ENCODE results near the gene PLSCR2.
"Not testable (repeated sequence)": the region's sequence is repeated elsewhere in the genome, so short reads cannot be mapped to it uniquely, and the experiment has no call there.

Gene PLSCR2, protein sequence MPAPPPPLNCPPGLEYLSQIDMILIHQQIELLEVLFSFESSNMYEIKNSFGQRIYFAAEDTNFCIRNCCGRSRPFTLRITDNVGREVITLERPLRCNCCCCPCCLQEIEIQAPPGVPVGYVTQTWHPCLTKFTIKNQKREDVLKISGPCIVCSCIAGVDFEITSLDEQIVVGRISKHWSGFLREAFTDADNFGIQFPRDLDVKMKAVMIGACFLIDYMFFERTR

DNA sequence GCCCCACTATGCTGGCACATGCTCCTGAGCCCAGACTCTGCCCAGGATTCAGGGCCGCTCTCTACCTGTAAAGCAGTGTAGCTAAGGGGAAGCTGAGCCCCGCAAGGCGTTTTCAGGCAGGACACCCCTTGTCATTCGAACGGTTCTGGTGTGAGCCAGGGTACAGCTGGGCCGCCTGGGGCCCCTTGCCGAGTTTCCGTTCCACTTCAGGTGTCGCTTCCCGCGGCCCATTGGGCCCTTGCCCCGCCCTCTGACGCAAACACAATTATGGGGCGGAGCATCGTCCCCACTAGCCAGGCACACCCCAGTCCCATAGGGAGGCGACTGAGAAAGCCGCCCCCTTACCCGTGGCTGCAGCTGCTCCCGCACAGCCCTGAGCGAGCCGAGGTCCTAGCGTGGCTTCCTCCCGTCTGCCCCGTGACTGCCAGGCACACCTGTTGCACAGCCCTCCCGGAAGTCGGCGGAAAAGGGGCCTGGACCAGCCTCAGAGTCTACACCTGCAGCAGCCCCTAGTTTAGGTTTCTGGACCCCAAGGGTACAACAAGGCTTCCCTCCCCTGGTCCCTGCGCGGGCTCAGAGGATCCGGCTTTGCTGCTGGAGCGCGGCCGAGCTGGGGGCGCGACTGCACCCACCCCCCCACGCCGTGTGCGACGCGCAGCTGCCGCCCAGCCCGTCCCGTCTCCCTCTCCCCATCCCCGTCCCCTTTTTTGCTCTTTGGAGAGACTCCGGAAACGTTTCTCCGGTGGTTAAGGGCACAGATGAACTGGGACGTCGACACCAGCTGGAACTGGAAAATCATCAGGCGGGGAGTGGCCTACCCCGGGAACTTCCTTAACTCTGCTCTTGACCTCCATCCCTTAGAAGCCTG is at the start of gene PLSCR2:
Gene PLSCR2, minus strand, starts transcription at position 412 of the 868 bp plus-strand sequence. CDS start 9,657 bp downstream, outside the sequence.
- peak; percentile 65 for DNase-seq

DNA sequence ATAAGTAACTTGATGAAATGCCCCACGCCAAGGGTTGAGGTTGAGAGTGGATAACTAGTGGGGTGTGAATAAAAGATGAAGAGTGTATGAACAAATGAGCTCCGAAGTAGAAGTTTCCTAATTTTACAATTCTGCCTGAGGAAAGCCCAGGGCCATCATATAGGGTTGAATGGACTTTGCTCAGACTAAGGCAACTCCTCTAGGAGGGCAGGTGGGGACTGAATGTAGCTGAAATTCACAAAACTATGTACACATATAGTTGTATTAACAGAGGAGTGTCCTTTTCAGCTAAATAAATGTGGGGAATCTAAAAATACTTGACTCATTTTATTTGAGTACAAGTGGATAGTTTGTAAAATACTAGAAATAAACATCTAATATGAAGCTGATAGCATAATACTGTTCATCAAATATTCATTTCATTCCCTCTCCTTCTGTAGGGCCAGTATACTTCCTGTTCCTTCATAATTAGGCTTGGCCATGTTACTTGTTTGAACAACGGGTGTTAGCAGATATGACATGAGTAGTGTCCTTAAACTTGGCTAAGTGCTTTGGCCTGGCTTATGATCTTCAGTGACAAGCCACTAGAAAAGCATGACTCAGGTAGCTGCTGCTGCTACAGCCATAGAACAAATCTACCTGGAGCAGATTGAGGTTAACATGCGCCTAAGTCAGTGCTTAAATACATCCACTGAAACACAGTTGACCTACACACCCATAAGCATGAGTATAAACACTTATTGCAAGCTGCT is 48.5 kb upstream of the PLSCR2 start:
- no peak for DNase-seq

DNA sequence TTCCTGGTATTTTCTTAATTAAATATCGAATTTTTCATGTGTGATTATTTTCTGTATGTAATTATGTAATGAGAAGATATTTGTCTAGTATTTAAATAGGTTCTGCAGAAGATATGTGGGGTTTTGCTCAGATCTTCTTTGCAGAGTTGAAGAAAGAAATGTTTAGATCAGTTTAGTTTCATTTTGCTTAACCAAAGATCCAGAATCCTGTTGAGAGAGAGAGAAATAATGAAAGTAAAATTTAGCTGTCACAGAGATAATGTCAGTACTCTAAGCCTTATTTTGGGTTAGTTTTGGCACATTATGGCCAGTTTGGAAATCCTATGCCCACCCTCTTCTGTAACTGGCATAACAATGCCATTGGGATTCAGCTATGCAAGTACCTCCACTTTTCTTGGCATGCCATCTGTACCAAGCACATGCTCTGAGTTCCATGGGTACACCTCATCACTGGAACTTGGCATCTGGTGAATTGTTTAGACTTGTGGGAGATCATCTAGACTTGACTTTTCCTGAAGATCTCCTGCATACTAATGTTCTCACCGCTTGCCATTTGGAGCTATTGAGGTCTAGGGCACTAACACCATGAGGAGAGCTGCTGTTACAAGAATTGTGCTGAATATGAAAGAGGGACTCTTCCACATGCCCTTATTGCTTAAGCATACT is 44.2 kb upstream of the PLSCR2 start:
- DNase-seq: no peak

DNA sequence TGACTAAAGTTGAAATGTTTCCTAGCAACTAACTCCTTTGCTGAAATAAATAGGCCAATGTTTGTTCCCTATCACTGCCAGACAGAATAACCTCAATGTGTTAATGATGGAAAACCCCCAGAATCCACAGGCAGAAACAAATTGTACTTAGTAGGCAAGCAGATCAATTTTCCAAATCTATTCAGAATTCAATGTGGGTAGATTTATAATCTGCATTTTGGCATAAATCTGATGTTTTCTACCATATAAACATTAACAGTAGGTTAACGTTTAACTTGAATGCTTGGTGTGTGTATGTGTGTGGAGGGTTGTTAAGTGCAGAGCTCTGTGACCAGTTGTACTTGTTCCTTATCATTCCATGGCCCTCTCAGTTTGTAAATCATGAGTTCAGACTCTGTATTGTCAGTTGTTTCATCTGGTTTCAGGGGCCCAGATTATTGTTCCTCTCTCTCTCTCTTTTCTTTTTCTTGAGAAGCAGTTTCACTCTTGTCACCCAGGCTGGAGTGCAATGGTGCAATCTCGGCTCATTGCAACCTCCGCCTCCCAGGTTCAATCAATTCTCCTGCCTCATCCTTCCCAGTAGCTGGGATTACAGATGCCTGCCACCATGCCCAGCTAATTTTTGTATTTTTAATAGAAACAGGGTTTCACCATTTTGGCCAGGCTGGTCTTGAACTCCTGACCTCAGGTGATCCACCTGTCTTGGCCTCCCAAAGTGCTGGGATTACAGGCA is 42.2 kb upstream of the PLSCR2 start:
- DNase-seq: no peak

DNA sequence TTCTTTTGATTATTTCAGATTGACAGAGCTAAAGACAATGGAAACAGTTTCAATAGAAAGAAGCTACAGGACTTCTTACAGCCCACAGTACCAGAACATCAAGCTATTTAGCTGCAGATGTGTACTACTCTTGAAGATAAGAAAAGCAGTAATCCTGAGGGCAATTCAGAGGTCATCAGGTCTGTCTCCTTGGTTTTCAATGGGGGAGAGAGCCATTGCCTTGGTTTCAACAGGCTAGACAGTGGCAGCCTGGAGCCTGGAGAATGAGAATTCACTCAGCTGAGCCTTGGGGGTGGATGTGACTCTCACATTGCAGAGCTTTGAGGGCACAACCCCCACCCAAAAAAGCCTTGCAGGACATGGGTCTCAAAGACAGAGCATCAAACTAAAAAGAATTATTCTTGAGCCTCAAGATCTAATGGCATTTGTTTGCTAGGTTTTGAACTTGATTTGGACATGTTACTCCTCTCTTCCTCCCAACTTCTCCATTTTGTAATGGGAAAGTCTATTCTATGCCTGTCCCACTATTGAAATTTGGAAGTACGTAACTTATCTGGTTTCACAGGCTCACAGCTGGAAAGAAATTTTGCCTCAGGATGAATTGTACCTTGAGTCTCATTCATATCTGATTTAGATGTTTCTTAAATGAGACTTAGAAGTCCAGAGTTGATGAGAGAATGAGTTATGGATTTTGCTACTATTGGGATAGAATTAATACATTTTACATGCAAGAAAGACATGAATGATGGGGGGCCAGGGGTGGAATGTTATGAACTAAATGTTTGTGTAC is 38.2 kb upstream of the PLSCR2 start:
- DNase-seq: no peak

DNA sequence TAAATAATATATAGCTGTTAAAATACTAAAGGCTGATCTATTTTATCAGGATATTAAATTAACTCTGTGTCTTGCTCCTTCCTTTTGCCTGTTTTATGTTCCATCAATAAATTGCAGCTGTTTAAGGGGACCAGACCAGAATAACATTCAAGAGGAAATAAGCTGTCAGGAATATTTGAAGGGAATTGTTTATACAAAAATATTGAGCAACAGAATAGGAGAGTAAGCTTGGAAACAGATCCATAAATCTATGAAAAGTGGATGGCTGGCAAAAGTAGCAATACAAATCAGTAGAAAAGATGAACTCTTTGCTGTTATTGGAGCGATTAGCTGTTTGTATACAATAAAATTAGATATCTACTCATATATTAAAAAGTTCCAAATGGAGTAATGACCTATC is 36.2 kb upstream of the PLSCR2 start:
- no peak for DNase-seq

DNA sequence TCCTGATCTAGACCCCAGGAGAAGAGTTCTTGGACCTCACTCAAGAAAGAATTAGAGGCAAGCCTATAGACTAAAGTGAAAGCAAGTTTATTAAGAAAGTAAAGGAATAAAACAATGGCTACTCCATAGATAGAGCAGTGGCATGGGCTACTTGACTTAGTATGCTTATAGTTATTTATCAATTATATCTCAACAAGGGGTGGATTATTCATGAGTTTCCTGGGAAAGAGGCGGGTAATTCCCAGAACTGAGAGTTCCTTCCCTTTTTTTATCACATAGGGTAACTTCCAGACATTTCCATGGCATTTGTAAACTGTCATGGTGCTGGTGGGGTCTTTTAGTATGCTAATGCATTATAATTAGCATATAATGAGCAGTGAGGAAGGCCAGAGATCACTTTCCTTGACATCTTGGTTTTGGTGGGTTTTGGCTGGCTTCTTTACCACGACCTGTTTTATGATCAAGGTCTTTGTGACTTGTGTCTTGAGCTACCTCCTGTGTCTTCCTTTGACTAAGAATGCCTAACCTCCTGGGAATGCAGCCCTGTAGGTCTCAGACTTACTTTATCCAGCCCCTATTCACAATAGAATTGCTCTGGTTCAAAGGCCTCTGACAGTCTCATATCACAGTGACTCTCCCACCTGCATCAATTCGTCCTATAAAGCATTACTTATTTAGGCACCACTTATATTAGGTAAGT is 35.3 kb upstream of the PLSCR2 start:
- no peak for DNase-seq

DNA sequence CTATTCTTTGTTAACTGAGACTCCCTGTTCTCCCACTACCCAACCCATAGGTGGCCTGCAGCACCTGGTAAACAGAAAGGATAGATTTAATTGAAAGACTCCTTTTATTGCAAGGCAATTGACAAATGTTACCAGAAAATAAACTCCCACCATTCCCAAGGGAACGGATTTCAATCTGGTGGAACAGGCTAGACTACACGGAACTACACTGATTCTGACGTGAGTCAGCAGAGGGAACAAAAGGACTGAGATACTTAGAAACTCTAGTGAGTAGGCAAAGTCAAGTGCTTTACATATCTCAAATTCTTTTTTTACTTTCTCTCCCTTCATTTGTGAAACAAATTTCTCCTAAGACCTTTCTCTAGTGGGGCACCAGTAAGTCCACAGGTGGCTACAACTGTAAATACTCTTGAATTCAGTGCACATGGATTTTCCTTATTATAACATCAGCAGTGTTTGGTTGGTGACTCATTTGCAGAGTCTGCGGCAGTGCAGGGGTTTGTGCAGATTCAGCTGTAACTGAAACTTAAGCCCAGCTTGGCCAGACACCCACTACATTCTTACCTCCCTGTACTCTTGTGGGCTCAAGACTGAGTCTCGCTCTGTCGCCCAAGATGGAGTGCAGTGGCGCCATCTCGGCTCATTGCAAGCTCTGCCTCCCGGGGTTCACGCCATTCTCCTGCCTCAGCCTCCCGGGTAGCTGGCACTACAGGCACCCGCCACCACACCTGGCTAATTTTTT is 34.3 kb upstream of the PLSCR2 start:
- no peak for DNase-seq

DNA sequence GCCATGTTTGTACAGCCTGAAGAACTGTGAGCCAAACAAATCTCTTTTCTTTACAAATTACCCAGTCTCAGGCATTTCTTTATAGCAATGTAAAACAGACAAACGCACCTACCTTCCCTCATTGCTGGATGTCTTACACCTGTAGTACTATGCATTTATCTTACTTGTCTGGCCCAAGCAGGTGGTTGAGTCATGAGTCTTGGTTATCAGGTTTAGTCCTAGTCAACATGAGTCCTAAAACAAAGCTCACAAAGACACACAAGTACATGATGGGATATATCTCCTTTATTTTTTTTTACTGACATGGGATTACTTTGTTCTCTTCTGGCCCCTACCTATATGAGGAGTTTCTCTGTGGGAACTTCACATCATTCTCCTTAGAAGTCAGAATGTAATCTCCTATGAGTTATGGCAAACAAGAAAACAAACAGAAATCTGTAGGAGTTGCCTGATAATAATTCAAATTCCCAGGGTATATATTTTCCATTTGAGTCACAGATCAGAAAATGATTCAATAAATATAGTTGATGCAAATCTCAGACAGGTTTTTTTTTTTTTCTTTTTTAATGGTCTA is 33.6 kb upstream of the PLSCR2 start:
- DNase-seq: no peak

DNA sequence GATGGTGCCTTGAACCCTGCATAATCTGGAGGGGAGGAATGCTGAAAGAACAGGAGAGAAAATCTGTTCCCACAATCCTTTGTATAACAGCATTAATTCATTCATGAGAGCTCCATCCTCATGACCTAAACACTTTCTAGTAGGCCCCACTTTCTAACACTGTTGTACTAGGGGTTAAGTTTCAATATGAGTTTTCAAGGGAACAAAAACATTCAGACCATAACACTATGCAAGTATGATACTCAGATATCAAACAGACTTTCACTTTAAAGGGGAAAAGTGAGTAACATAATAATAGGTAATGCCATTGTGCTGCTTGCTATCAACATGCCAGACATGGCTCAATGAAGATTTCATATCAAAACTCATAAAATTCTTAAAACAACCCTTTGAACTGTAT is 32.4 kb upstream of the PLSCR2 start:
- no peak for DNase-seq

DNA sequence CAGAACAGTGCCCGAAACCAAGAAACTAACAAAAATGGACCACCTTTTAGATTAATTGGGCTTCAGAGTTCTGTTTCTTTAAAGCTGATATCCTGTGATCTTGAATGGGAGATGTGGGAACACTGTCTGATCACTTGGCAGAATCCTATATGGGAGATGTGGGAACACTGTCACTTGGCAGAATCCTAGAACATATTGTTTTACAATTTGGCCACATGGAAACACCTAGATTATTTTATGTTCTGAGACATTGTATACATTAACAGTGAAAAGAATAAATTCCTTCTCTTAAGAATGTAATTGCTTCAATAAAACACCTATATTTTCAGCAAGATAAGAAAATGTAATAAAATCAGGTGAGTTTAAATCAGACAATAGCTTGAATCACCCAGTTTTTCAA is 30.3 kb upstream of the PLSCR2 start:
- DNase-seq: no peak

DNA sequence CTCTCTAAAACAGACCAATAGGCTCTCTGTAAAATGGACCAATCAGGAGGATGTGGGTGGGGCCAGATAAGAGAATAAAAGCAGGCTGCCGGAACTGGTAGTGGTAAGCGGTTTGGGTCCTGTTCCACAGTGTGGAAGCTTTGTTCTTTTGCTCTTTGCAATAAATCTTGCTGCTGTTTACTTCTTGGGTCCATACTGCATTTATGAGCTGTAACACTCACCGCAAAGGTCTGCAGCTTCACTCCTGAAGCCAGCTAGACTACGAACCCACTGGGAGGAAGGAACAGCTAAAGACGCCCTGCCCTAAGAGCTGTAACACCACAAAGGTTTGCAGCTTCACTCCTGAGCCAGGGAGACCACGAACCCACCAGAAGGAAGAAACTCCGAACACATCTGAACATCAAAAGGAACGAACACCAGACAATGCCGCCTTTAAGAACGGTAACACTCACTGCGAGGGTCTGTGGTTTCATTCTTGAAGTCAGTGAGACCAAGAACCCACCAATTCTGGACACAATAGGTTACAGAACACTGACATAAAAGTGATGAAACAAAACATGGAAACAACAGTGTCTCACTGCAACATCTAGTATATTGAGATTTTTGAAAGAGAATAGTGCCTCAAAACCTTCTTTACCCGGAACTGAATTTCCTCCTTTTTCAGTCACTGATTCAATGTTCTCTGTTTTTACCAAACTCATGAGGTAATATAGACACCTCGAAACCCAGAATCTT is 28.8 kb upstream of the PLSCR2 start:
- no peak for DNase-seq

DNA sequence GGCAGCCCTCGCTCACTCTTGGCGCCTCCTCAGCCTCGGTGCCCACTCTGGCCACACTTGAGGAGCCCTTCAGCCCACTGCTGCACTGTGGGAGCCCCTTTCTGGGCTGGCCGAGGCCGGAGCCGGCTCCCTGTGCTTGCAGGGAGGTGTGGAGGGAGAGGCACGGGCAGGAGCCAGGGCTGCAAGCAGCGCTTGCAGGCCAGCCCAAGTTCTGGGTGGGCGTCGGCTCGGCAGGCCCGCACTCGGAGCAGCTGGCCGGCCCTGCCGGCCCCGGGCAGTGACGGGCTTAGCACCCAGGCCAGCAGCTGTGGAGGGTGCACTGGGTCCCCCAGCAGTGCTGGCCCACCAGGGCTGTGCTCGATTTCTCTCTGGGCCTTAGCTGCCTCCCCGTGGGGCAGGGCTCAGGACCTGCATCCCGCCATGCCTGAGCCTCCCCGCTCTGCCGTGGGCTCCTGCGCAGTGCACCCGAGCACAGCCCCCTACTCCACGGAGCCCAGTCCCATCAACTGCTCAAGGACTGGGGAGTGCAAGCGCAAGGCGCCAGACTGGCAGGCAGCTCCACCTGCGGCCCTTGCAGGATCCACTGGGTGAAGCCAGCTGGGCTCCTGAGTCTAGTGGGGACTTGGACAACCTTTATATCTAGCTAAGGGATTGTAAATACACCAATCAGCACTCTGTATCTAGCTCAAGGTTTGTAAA is 27.9 kb upstream of the PLSCR2 start:
- DNase-seq: not testable (repeated sequence)

DNA sequence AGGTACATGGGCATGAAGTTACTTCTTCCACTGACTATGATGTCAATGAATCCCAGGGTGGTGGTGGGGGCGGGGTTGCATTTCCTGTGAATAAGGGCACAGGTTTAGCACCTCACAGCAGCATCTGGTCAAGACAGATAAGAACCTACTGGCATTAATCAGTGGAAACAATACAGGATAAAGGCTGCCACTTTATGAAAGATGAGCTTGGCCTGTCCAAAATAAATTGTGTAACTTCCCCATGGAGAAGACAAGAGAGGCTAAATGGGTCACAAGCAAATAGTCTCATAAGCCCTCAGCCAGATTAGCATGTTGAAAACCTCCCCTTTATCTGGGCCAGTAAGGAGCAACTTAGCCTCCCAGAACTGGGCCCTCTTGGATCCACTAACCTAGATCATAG is 27.4 kb upstream of the PLSCR2 start:
- DNase-seq: no peak

DNA sequence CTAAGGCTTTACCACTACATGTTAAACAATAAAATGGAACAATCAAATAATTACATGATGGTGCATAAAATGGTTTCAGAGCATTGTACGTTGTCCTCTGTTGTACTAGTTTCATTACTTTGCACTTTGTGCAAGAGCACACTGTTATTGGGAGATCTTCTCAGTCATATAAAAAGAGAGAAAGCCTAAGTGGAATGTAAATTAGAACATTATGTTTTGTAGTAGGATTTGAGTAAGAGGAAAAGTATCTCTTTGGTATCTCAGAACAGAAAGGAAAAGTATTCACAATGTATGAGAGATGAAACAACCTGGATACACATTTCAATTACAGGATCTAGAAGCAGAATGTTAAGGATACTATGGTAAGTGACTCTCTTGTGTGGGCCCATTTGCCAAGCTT is 26.9 kb upstream of the PLSCR2 start:
- no peak for DNase-seq

DNA sequence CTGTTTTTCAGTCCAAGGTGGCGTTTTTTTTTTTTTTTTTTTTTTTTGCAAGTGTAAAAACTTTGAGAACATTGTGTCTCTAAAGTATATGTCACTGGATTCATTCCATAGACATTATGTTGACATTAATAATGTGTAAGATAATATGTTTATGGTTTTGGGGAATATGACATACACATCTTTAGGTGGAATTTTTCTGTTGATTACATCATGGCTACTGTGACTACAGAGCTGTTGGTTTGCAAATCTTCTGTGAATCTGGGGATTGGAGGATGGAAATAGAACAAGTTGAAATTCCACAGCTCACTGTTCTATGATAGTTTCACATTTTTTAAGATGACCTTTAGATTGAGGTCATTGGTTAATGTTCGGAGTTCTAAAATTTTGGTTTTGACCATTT is 24.4 kb upstream of the PLSCR2 start:
- DNase-seq: no peak

DNA sequence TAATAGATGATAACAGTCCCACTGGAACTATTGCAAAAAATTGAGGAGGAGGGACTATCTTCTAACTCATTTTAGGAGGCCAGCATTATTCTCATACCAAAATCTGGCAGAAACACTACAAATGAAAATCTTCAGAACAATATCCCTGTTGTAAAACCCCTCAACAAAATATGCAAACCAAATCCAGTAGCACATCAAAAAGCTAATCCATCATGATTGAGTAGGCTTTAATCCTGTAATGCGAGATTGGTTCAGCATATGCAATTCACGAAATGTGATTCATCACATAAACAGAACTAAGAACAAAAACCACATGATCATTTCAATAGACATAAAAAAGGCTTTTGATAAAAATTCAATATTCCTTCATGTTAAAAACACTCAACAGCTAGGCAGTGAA is 23.9 kb upstream of the PLSCR2 start:
- DNase-seq: no peak

DNA sequence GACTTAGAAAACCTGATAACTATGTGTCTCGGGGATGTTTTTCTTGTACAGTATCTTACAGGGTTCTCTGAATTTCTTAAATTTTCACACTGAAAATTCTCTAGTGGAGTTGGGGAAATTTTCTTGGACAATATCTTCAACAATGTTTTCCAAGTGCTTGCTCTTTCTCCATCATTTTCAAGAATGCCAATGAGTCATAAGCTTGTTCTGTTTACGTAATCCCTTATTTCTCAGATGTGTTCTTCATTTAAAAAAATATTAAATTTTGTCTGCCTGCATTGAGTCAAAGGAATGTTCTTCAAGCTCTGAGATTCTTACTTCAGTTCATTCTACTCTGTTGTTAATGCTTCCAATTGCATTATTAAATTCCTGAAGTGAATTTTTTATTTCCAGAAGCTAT is 21.9 kb upstream of the PLSCR2 start:
- no peak for DNase-seq

DNA sequence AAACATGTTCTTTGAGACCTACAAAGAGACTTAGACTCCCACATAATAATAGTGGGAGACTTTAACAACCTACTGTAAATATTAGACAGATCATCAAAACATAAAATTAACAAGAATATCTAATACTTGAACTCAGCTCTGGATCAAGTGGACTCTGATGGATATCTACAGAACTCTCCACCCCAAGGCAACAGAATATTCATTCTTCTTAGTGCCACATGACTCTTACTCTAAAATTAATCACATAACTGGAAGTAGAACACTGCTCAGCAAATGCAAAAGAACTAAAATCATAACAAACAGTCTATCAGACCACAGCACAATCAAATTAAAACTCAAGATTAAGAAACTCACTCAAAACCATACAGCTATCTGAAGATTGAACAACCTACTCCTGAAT is 15.9 kb upstream of the PLSCR2 start:
- DNase-seq: no peak

Measured in activated CD4-positive, alpha-beta T cell treated with anti-CD3 and anti-CD28 coated beads for 1 hour (primary cell).